Effector memory CD4-positive, alpha-beta T cell (primary cell): Measurements from ENCODE around the gene EBNA1BP2.

Source experiments
- DNase-seq, 3 donors: peaks; one replicate each; pipeline ENCODE4 v3.0.0-alpha.2; 2020
- H3K27ac ChIP-seq: 2 replicates; pipeline ENCODE4 v1.7.0; 2013; ENCODE audit warnings: mild to moderate bottlenecking, low read length, moderate library complexity; ENCODE audit not compliant: insufficient read depth, poor library complexity, severe bottlenecking
- H3K27me3 ChIP-seq: replicated peaks from 2 replicates; pipeline ENCODE4 v1.7.0; 2013; ENCODE audit warnings: mild to moderate bottlenecking, low read length; ENCODE audit not compliant: insufficient read depth, control insufficient read depth, poor library complexity, severe bottlenecking
- H3K36me3 ChIP-seq: 2 replicates; pipeline ENCODE4 v1.7.0; 2013; ENCODE audit warnings: mild to moderate bottlenecking, low read length, moderate library complexity; ENCODE audit not compliant: control insufficient read depth, insufficient read depth
- H3K4me1 ChIP-seq: 2 replicates; pipeline ENCODE4 v1.7.0; 2013; ENCODE audit warnings: low read length, mild to moderate bottlenecking; ENCODE audit not compliant: control insufficient read depth, insufficient read depth, poor library complexity, severe bottlenecking
- H3K4me3 ChIP-seq: 2 replicates; pipeline ENCODE4 v1.7.0; 2013; ENCODE audit warnings: low read length, low read depth, mild to moderate bottlenecking; ENCODE audit not compliant: insufficient read depth, poor library complexity, severe bottlenecking
- H3K9me3 ChIP-seq: 2 replicates; pipeline ENCODE4 v1.7.0; 2013; ENCODE audit warnings: mild to moderate bottlenecking, low read length, moderate library complexity; ENCODE audit not compliant: control insufficient read depth

EBNA1BP2 gene

DNA sequence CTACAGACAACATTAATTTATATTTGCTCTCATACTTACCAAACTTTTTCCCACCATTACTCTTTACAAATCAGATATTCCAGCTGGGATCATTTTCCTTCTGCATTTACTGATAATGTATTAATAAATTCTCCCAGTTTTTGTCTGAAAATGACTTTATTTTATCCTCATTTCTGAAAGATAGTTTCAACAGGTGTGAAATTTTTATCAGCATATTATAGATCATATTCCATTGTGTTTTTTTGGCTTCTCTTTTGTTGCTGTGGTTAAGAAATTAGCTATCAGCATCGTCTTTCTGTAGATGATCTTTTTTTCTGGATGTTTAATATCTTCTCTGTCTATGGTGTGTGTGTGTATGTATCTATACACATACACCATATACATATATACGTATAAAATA is 2.8 kb upstream of the EBNA1BP2 start:
- Histone ChIP-seq H3K36me3 (peaks cover 2% of the 10 kb centered on the region), H3K4me1 (peaks cover 7% of the 10 kb centered on the region), H3K27me3 (peaks cover 4% of the 10 kb centered on the region), H3K4me3 (no peak overlapping the region), H3K27ac (no peak overlapping the region), H3K9me3 (no peaks in the 10 kb centered on the region)
- DNase-seq: no peak

DNA sequence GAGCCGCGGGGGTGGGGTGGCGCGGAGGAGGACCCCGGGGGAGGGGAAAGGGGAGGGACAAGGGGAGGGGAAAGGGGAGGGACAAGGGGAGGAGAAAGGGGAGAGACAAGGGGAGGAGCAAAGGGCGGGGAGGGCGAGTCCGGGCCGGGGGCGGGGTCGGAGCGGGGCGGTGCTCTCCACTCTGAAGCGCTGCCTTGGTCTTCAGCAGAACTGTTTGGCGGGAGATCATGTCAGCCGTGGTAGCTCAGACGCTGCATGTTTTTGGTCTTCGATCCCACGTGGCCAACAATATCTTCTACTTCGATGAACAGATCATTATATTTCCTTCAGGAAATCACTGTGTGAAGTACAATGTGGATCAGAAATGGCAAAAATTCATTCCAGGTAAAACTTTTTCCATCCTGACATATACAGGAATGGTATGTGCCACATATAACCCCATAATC is 460 bp upstream of the EBNA1BP2 start:
- peaks cover 7% of the 10 kb centered on the region for H3K4me1 ChIP-seq
- peaks cover 24% of the 10 kb centered on the region for H3K36me3 ChIP-seq
- H3K27me3 ChIP-seq: peaks cover 3% of the 10 kb centered on the region
- H3K4me3 ChIP-seq: peak overlapping the region; percentile 77
- peak overlapping the region; percentile 81 for H3K27ac ChIP-seq
- H3K9me3 ChIP-seq: no peaks in the 10 kb centered on the region
- DNase-seq: peak in 2 of 3 donors; percentile 79 to 82

DNA sequence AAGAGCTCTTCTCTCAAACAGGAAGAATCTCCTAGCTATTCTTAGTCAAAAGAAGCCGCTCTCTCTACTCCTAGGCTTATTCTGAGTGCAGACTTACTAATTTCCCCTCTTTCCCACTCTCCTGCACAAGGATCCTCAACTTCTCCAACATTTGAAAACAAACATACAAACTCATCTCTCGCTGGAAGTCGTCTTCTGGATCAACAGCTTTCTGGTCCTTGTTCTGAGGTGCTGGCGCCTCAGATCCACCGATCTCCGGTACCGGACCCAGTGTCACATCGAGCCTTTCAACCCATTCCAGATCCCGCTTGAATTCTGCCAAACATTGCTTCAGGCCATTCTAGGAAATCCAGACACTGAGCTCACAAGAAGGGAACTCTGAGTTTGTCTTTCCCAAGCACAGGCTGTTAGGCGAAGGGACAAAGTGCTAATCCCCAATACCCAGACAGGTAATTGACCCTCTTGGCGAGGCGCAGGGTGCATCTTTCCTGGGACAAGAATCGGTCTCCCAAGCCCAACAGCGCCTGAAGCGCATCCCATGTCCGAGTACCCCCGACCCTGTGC is 696 bp downstream of the EBNA1BP2 start:
- no peaks in the 10 kb centered on the region for H3K9me3 ChIP-seq
- H3K27me3 ChIP-seq: no peaks in the 10 kb centered on the region
- DNase-seq: no peak
- peaks cover 7% of the 10 kb centered on the region for H3K4me1 ChIP-seq
- H3K36me3 ChIP-seq: peaks cover 34% of the 10 kb centered on the region
- H3K4me3 ChIP-seq: peak overlapping the region; percentile 77
- peak overlapping the region; percentile 81 for H3K27ac ChIP-seq

DNA sequence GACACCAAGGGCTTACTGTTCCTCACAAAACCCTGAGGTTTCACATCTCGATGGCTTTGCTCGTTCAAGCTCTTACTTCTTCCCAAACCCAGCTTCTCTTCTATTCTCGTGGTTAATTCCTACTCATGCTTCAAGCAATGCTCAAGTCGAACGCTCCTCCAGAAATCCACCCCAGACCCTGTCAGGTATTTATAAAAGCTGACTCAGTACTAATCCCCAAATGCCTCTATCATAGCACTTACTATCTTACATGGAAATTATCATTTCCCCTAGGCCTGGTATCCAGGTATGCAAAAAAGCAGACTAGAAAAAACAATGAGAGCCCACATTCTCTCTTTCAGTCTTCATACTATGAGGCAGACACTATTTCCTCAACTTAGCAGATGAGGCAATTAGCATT is 6.3 kb downstream of the EBNA1BP2 start:
- Histone ChIP-seq H3K9me3 (no peaks in the 10 kb centered on the region), H3K4me1 (no peaks in the 10 kb centered on the region), H3K36me3 (peaks cover 58% of the 10 kb centered on the region), H3K27me3 (no peaks in the 10 kb centered on the region), H3K4me3 (no peak overlapping the region), H3K27ac (no peak overlapping the region)
- no peak for DNase-seq

DNA sequence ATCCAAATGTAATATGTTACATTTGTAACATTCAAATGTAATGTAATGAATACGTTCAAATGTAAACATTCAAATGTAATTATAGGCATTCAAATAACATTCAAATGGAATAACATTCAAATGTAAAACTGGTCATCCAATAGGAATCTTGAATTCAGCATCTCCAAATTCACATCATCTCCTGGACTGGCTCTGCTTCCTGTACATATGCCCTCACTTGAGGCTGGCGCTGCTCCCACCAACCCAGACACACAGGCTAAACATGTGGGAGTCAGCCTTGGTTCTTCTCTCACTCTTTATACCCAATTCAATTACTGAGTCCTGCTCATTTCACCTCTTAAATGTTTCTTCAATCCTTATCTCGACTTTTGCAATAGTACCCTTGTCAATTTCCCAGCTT is 6.9 kb downstream of the EBNA1BP2 start:
- Histone ChIP-seq H3K4me1 (no peaks in the 10 kb centered on the region), H3K9me3 (no peaks in the 10 kb centered on the region), H3K27me3 (no peaks in the 10 kb centered on the region), H3K27ac (no peak overlapping the region), H3K36me3 (peaks cover 58% of the 10 kb centered on the region), H3K4me3 (no peak overlapping the region)
- no peak for DNase-seq

DNA sequence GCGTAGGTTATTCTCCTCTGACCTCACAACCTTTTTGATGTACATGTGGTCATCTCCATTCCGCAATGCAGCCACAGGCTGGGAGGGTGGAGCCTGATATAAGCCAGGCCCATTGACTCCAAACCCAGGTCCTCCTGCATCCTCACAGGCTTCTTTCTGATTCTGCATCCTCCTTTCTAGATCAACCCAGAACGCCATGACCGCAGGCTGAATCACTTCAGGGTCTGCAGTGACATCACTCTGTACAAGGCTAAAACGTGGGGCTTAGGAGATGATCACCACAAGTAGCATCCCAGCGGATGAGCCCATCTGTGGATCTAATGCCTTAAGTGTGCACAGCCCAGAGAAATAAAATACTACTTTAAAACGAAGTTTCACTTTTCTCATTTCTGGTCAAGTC is 16.1 kb downstream of the EBNA1BP2 start:
- no peaks in the 10 kb centered on the region for H3K4me1 ChIP-seq
- H3K36me3 ChIP-seq: no peaks in the 10 kb centered on the region
- no peaks in the 10 kb centered on the region for H3K9me3 ChIP-seq
- no peak overlapping the region for H3K4me3 ChIP-seq
- no peak for DNase-seq
- no peaks in the 10 kb centered on the region for H3K27me3 ChIP-seq
- no peak overlapping the region for H3K27ac ChIP-seq

DNA sequence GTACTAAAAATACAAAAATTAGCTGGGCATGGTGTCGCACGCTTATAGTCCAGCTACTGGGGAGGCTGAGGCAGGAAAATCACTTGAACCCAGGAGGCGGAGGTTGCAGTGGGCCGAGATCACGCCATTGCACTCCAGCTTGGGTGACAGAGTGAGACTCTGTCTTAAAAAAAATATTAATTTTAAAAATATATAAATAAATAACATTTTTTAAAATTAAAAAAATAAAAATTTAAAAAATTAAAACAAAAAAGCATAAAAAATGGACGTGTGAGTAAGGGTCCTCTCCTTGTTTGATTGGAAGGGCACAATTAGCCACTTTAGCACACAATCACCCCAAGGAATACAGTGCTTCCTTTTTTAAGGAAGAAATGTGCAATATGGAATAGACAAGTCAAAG is 18.6 kb downstream of the EBNA1BP2 start:
- Histone ChIP-seq H3K9me3 (no peaks in the 10 kb centered on the region), H3K27ac (no peak overlapping the region), H3K4me1 (no peaks in the 10 kb centered on the region), H3K36me3 (no peaks in the 10 kb centered on the region), H3K4me3 (no peak overlapping the region), H3K27me3 (no peaks in the 10 kb centered on the region)
- no peak for DNase-seq

DNA sequence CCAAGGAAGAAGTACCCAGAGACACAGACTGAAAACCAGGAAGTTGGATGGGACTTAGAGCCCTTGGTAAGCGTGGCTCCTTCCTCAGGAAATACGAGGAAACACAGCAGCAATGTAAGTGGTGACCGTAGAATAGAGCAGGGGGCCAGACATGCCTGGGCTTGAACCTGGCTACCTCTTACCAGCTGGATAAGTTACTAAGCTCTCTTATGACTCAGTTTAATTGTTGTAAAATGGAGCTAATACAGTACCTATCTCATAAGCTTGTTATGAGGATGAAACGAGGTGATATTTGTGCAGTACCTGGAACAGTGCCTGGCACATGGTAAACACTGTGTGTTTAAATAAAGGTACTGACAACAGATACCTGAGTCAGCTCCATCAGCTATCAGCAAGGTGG is 19.2 kb downstream of the EBNA1BP2 start:
- no peak overlapping the region for H3K4me3 ChIP-seq
- no peak overlapping the region for H3K27ac ChIP-seq
- H3K4me1 ChIP-seq: peaks cover 1% of the 10 kb centered on the region
- H3K36me3 ChIP-seq: no peaks in the 10 kb centered on the region
- DNase-seq: no peak
- no peaks in the 10 kb centered on the region for H3K9me3 ChIP-seq
- peaks cover 2% of the 10 kb centered on the region for H3K27me3 ChIP-seq

DNA sequence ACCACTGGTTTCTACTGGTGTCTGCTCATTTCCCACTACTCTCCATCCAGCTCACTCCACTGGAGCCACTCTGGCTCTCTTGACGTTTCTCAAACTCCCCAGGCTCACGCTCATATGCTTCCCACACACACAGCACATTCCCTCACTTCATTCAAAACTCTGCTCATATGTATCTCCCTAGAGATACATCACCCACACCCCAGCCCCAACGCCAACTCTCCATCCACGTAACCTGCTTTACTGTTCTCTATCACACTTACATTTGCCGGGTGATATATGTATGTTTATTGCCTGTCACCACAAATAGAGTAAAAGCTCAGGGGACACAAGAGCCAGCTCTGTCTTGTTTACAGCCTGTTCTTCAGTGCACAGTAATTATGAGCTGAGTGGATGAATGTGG is 22.2 kb downstream of the EBNA1BP2 start:
- H3K36me3 ChIP-seq: no peaks in the 10 kb centered on the region
- peaks cover 5% of the 10 kb centered on the region for H3K4me1 ChIP-seq
- no peak overlapping the region for H3K4me3 ChIP-seq
- peaks cover 10% of the 10 kb centered on the region for H3K27me3 ChIP-seq
- H3K27ac ChIP-seq: no peak overlapping the region
- no peak for DNase-seq
- no peaks in the 10 kb centered on the region for H3K9me3 ChIP-seq

DNA sequence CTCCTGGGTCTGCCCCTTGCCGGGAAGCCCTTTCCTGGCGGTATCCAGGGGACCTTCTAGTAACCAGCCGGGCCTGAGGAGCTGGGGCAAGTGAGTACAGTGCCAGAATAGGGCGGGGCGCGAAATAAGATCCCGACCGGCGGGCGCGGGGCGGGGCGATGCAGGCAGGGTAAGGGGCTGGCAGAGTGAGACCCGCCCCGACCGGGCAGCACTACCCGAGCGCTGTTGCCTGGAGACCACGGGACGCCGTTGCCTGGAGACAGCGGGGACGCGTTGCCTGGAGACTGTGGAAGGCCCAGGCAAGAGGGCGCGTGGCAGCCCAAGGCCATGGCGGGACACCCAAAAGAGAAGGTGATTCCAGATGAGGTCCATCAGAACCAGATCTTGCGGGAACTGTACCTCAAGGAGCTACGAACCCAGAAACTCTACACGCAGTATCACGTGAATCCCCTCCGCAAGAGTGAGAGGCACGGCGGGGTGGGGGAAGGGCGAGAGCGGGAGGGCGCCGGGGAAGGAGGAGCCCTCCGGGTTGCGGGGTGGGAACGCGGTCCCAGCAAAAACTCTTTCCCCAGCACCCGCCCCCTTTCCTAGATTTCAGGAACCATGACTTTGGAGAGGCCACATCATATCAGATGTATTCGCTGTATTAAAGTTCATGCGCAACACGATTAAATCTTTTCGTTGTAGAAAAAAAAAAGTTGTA is 24.3 kb downstream of the EBNA1BP2 start:
- peaks cover 18% of the 10 kb centered on the region for H3K27me3 ChIP-seq

More for the DNA sequence above, 24.3 kb downstream of the EBNA1BP2 start:
- Histone ChIP-seq H3K4me1 (peaks cover 5% of the 10 kb centered on the region), H3K27ac (no peak overlapping the region), H3K36me3 (no peaks in the 10 kb centered on the region), H3K4me3 (peak overlapping the region; percentile 19), H3K9me3 (no peaks in the 10 kb centered on the region)
- DNase-seq: no peak
